Measurements from ENCODE around the gene LNP1. TPM values are rescaled to one million over a fixed set of nuclear protein-coding genes. Genes with fewer than 3 reads are reported as not detected.

Gene LNP1
- total and polyA plus RNA-seq, 9 donors, result 2.4 to 7.9 (median 4.4) TPM

GRCh38 chr3:100496711-100497261, 95.4 kb downstream of the LNP1 start:
- Histone ChIP-seq H3K27ac (no peak overlapping the region), H3K36me3 (no peaks in the 10 kb centered on the region), H3K4me1 (ENCODE audit: insufficient read depth) (no peaks in the 10 kb centered on the region), H3K4me3 (no peak overlapping the region), H3K9me3 (no peaks in the 10 kb centered on the region), H3K27me3 (no peaks in the 10 kb centered on the region)
- intact Hi-C loops (cut with DNase I), result loop anchor here in 1 of 4 donors (10.0 kb wide), 1 partner anchor 92 kb away; the partner anchor contains the start of genes LNP1 and TOMM70
- DNase-seq, result no peak
- TF ChIP-seq EP300 (IDR thresholded peaks at IDR 0.05) (no peak), CTCF (IDR thresholded peaks at IDR 0.05) (no peak), POLR2A (IDR thresholded peaks at IDR 0.05) (no peak)

- no peak for DNase-seq
- TF ChIP-seq EP300 (IDR thresholded peaks at IDR 0.05), result no peak
- TF ChIP-seq POLR2A (IDR thresholded peaks at IDR 0.05), result no peak
- no peak for TF ChIP-seq CTCF (IDR thresholded peaks at IDR 0.05)
- Histone ChIP-seq H3K27me3 (no peaks in the 10 kb centered on the region), H3K4me3 (no peak overlapping the region), H3K27ac (no peak overlapping the region), H3K36me3 (no peaks in the 10 kb centered on the region), H3K9me3 (no peaks in the 10 kb centered on the region), H3K4me1 (ENCODE audit: insufficient read depth) (no peaks in the 10 kb centered on the region)
- 93 to 95% (median 94%) methylated on average over 4 of the region's 4 CpGs for WGBS, 3 donors
- intact Hi-C loops (cut with DNase I), result loop anchor here in 1 of 4 donors (10.0 kb wide), 1 partner anchor 95 kb away; the partner anchor contains the start of genes LNP1 and TOMM70
Observed at GRCh38 chr3:100499651-100500050, 98.3 kb downstream of the LNP1 start.

- 80 to 88% (median 86%) methylated on average over 8 of the region's 8 CpGs for WGBS, 3 donors
- H3K27ac ChIP-seq, result no peak overlapping the region
- H3K4me1 ChIP-seq (ENCODE audit: insufficient read depth), result no peaks in the 10 kb centered on the region
- H3K4me3 ChIP-seq, result no peak overlapping the region
- no peak for DNase-seq
- H3K36me3 ChIP-seq, result no peaks in the 10 kb centered on the region
- H3K27me3 ChIP-seq, result no peaks in the 10 kb centered on the region
- H3K9me3 ChIP-seq, result no peaks in the 10 kb centered on the region
- TF ChIP-seq POLR2A (IDR thresholded peaks at IDR 0.05), result no peak
- no peak for TF ChIP-seq CTCF (IDR thresholded peaks at IDR 0.05)
- TF ChIP-seq EP300 (IDR thresholded peaks at IDR 0.05), result no peak
- intact Hi-C loops (cut with DNase I), result no loop called here
Observed at GRCh38 chr3:100500320-100500880, 99.1 kb downstream of the LNP1 start.

- Histone ChIP-seq H3K9me3 (peaks cover 0 to 6% of the 10 kb centered on the region in 2 donors), H3K27me3 (no peaks in the 10 kb centered on the region), H3K4me3 (no peak overlapping the region), H3K36me3 (no peaks in the 10 kb centered on the region), H3K4me1 (ENCODE audit: insufficient read depth) (no peaks in the 10 kb centered on the region), H3K27ac (no peak overlapping the region)
- WGBS, 3 donors, result 88 to 96% (median 93%) methylated on average over 1 of the region's 1 CpG
- no peak for TF ChIP-seq CTCF (IDR thresholded peaks at IDR 0.05)
- TF ChIP-seq EP300 (IDR thresholded peaks at IDR 0.05), result no peak
- TF ChIP-seq POLR2A (IDR thresholded peaks at IDR 0.05), result no peak
- intact Hi-C loops (cut with DNase I), result no loop called here
- DNase-seq, result no peak
Observed at GRCh38 chr3:100503448-100503847, 102.1 kb downstream of the LNP1 start.

Other genes starting within 250 kb of the LNP1 start
- 10 to 100 TPM; 21.9 to 52.7 (median 38.9) TPM for gene TBC1D23, start 140.5 kb upstream of the LNP1 start, total RNA-seq
- gene TBC1D23, start 140.5 kb upstream of the LNP1 start, polyA plus RNA-seq, result 10 to 100 TPM; 20.1 to 27.9 TPM
- 10 to 100 TPM; 13.5 to 45.2 (median 34.8) TPM for gene NIT2, start 66.8 kb upstream of the LNP1 start, total RNA-seq
- gene NIT2, start 66.8 kb upstream of the LNP1 start, polyA plus RNA-seq, result 10 to 100 TPM; 22.4 to 38.1 TPM
- gene TOMM70, start 450 bp upstream of the LNP1 start, total RNA-seq, result 10 to 100 TPM; 29.9 to 46.6 (median 37.3) TPM
- gene TOMM70, start 450 bp upstream of the LNP1 start, polyA plus RNA-seq, result 10 to 100 TPM; 24.7 to 53.6 TPM
- gene TMEM45A, start 91.1 kb downstream of the LNP1 start, total RNA-seq, result 10 to 100 TPM in 2 of 7 donors, 1 to 10 TPM in 5; 6.1 to 21.5 (median 9.0) TPM
- gene TMEM45A, start 91.1 kb downstream of the LNP1 start, polyA plus RNA-seq, result 10 to 100 TPM; 11.8 to 72.0 TPM
- not detected for gene ADGRG7, start 208.1 kb downstream of the LNP1 start, total RNA-seq
- not detected for gene ADGRG7, start 208.1 kb downstream of the LNP1 start, polyA plus RNA-seq

All from ovary (tissue), 9 donors.